BJ (cell line): Measurements from ENCODE around the gene SCAPER. TPM values are rescaled to one million over a fixed set of nuclear protein-coding genes. Genes with fewer than 3 reads are reported as not detected.

ENCODE experiments used
- CTCF ChIA-PET: fragments of 350-600 bp; formaldehyde crosslinking; extraction: SDS; loops from one replicate; lab custom pipeline; 2021; ENCODE audit warnings: antibody characterized with exemption, inconsistent platforms; lab: Yijun Ruan, JAX
- POLR2A ChIA-PET: fragments of 300-600 bp; sonication (Branson Sonifier 250); formaldehyde crosslinking; extraction: SDS; loops from one replicate; lab custom pipeline; 2021; ENCODE audit warnings: antibody characterized with exemption; lab: Charles Lee
- DNase-seq: peaks from one replicate; pipeline ENCODE4 v3.0.0-alpha.2; 2011; ENCODE audit warnings: low read depth
- H3K27me3 ChIP-seq: 2 replicates; pipeline ENCODE4 v1.6.0; 2011; ENCODE audit warnings: low read length; ENCODE audit not compliant: control insufficient read depth, insufficient read depth
- H3K36me3 ChIP-seq: 2 replicates; pipeline ENCODE4 v1.5.1; 2011; ENCODE audit warnings: low read length; ENCODE audit not compliant: control insufficient read depth, insufficient read depth
- H3K4me3 ChIP-seq: 2 replicates; pipeline ENCODE4 v1.5.1; 2011; ENCODE audit warnings: low read depth, mild to moderate bottlenecking, control low read depth, low read length
- polyA plus RNA-seq: library from polyadenylated mRNA; depleted of rRNA; stranded (reverse); fragments of >200 nt; gene quantifications from 2 replicates; pipeline ENCODE4 v1.2.3, GENCODE V29; 2011
- TF ChIP-seq, protein P1 (sequence below): IDR thresholded peaks from 2 replicates; pipeline ENCODE4 v1.5.1; 2011; ENCODE audit warnings: low read depth, mild to moderate bottlenecking, control low read depth, inconsistent platforms, low read length, moderate library complexity; ENCODE audit not compliant: insufficient read depth

Gene SCAPER
- polyA plus RNA-seq, 1 experiment = 2.3 TPM

DNA sequence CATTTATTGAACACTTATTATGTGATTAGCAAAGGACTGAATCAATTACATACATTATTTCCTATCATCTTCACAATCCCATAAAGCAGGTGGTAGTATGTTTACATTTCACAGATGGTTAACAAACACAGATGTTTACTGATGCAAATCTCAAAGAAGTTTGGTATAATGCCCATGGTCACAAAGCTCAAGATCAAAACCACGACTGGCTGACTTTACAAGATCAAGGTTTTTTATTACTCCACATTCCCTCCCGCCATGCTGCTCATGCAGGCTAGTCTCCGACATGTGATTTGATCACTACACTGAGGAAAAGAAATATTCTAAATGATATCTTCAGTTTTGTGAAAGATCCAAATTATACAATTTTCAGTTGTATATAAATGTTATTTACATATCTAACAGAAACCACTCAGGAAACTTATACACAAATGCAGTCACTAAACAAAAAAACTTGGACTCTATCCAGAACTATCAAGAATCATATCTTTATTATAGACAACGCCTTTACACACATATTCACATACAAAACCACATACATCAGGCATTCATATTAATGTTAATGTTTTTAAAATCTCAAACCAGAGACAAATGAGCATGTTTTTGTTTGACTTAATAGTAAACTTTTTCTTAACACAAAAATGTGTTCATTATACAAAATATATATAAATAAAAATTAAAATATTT is 235.5 kb downstream of the SCAPER start:
- ChIA-PET POLR2A (no interaction called here), CTCF (no interaction called here)
- Histone ChIP-seq H3K27me3 (no peaks in the 10 kb centered on the region), H3K4me3 (no peak overlapping the region), H3K36me3 (no peaks in the 10 kb centered on the region)
- no peak for DNase-seq
- TF ChIP-seq, protein P1, sequence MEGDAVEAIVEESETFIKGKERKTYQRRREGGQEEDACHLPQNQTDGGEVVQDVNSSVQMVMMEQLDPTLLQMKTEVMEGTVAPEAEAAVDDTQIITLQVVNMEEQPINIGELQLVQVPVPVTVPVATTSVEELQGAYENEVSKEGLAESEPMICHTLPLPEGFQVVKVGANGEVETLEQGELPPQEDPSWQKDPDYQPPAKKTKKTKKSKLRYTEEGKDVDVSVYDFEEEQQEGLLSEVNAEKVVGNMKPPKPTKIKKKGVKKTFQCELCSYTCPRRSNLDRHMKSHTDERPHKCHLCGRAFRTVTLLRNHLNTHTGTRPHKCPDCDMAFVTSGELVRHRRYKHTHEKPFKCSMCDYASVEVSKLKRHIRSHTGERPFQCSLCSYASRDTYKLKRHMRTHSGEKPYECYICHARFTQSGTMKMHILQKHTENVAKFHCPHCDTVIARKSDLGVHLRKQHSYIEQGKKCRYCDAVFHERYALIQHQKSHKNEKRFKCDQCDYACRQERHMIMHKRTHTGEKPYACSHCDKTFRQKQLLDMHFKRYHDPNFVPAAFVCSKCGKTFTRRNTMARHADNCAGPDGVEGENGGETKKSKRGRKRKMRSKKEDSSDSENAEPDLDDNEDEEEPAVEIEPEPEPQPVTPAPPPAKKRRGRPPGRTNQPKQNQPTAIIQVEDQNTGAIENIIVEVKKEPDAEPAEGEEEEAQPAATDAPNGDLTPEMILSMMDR = no peak

DNA sequence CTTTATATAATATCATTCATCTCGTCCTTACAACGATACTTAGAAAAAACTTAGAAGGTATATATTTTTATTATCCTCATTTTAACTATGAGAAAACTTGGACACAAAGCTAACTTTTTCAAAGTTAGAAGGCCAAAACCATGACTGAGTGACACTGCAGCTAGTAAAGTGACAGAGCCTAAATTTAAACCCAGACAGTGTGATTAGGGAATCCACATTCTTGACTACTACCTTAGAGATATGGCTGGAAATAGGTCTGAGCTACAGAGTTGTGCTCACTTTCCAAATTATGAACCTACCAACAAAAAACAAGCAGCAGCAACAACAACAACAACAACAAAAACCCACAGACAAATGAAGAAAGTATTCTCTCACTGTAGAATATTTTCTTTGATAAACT is 236.2 kb downstream of the SCAPER start:
- H3K27me3 ChIP-seq = no peaks in the 10 kb centered on the region
- H3K36me3 ChIP-seq = no peaks in the 10 kb centered on the region
- POLR2A ChIA-PET = no interaction called here
- TF ChIP-seq, protein P1 = no peak
- CTCF ChIA-PET = interaction anchor here (0.9 to 1.0 kb wide), 2 partner anchors 17 to 69 kb away, joined by 3 to 4 read pairs; no protein-coding TSS in a partner anchor
- H3K4me3 ChIP-seq = no peak overlapping the region
- no peak for DNase-seq

DNA sequence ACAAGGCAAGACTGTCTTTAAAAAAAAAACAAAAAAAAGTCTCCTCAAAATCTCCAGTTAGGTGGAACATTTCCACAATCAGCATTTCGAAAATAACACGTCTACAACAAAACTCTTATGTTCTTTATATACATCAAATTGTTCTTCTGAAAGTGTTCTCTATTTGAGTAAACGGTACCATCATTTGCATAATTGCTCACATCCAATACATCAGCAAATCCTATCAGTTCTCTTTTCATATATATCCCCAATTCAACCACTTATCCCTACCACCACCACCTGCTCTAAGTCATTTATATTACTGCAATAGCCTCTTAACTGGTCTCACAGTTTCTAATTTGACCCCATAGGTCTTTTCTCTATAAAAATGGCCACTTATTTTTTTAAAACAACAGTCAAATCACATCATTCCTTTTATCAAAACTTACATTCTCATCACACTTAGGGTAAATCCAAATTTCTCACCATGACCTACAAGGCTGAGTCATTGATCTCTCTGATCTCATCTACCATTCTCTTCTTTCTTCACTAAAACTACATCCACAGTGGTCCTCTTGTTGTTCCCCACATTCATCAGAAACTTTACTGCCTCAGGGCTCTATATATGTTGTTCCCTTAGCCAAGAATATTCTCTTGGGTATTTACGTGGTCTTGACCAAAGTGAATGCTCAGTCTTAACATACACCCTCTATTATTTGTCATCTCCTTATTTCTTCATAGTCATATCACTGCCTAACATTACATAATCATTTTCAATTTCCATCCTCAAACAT is 237.0 kb downstream of the SCAPER start:
- CTCF ChIA-PET = interaction anchor here (0.9 to 1.0 kb wide), 2 partner anchors 16 to 70 kb away, joined by 3 to 4 read pairs; no protein-coding TSS in a partner anchor
- Histone ChIP-seq H3K27me3 (no peaks in the 10 kb centered on the region), H3K36me3 (no peaks in the 10 kb centered on the region), H3K4me3 (no peak overlapping the region)
- DNase-seq = no peak
- POLR2A ChIA-PET = no interaction called here
- TF ChIP-seq, protein P1 = no peak

DNA sequence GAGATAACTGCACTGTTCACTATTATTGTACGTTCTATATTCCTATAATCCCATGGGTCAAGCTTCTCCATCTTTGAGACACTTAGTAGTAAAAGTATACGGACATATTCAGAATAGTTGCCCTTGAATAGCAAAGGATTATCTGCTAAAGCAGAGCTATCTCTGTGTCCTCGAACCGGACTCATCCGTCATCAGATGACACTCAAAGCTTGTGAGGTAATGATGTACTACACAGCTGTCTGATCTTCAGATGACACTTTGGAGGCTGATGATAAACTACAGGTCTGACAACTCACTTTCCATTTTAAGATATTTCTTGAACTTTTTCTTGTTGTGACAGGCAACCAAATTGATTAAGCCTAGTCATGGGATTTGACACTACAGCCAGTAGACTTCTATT is 240.2 kb downstream of the SCAPER start:
- no peak for DNase-seq
- ChIA-PET CTCF (no interaction called here), POLR2A (no interaction called here)
- Histone ChIP-seq H3K36me3 (no peaks in the 10 kb centered on the region), H3K4me3 (no peak overlapping the region), H3K27me3 (no peaks in the 10 kb centered on the region)
- TF ChIP-seq, protein P1 = no peak

DNA sequence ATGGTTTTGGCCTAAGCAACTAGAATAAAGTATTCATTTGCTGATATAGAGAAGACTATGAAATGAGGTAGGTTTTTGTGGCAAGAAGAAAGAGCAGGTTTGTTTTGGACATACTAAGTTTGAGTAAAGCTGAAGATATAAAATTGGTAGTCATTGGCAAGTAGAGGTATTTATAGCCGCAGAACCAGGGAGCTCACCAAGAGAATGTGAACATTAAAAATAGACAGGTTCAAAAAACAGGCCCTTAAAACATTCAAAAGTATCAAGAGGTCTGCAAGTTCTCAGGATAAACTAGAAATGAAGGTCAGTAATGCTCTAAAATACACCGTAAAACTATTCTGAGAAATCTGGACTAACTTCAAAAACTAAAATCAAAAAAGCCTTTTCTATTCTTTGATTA is 240.7 kb downstream of the SCAPER start:
- CTCF ChIA-PET = no interaction called here
- Histone ChIP-seq H3K4me3 (no peak overlapping the region), H3K36me3 (no peaks in the 10 kb centered on the region), H3K27me3 (no peaks in the 10 kb centered on the region)
- DNase-seq = no peak
- TF ChIP-seq, protein P1 = no peak
- POLR2A ChIA-PET = no interaction called here
